WTC11 (cell line): ENCODE data around the gene CANX. TPM values are rescaled to one million over a fixed set of nuclear protein-coding genes. Genes with fewer than 3 reads are reported as not detected.

Experiments used
- CBFB ChIP-seq: sonication (generic); formaldehyde crosslinking; IDR thresholded peaks from 2 replicates; pipeline ENCODE4 v1.8.1; 2022; ENCODE audit warnings: mild to moderate bottlenecking, low read depth, missing genetic modification reagents
- CREB1 ChIP-seq: sonication (generic); formaldehyde crosslinking; IDR thresholded peaks from 2 replicates; pipeline ENCODE4 v1.8.0; 2023; ENCODE audit warnings: mild to moderate bottlenecking, missing genetic modification reagents
- CREM ChIP-seq: sonication (generic); formaldehyde crosslinking; IDR thresholded peaks from 2 replicates; pipeline ENCODE4 v1.8.1; 2022; ENCODE audit warnings: mild to moderate bottlenecking, missing genetic modification reagents, moderate library complexity
- ELF4 ChIP-seq: sonication (generic); formaldehyde crosslinking; IDR thresholded peaks from 2 replicates; pipeline ENCODE4 v1.8.1; 2022; ENCODE audit warnings: low read depth, mild to moderate bottlenecking, moderate library complexity, missing genetic modification reagents
- EMX1 ChIP-seq: fragments of 250-450 bp; sonication (Bioruptor Pico); IDR thresholded peaks from 2 replicates; pipeline ENCODE4 v1.8.0; 2021; ENCODE audit warnings: mild to moderate bottlenecking
- ETV6 ChIP-seq: sonication (generic); formaldehyde crosslinking; IDR thresholded peaks from 2 replicates; pipeline ENCODE4 v1.8.1; 2022; ENCODE audit warnings: mild to moderate bottlenecking, missing genetic modification reagents
- FOXJ3 ChIP-seq: sonication (generic); formaldehyde crosslinking; IDR thresholded peaks from 2 replicates; pipeline ENCODE4 v1.9.0; 2021; ENCODE audit warnings: missing genetic modification reagents, mild to moderate bottlenecking, borderline replicate concordance
- FOXK1 ChIP-seq: sonication (generic); formaldehyde crosslinking; IDR thresholded peaks from 2 replicates; pipeline ENCODE4 v1.8.0; 2022; ENCODE audit warnings: mild to moderate bottlenecking, moderate library complexity, missing genetic modification reagents
- GABPB1 ChIP-seq: sonication (generic); formaldehyde crosslinking; IDR thresholded peaks from 2 replicates; pipeline ENCODE4 v1.8.1; 2023; ENCODE audit warnings: mild to moderate bottlenecking, missing genetic modification reagents
- IRF2 ChIP-seq: sonication (generic); formaldehyde crosslinking; IDR thresholded peaks from 2 replicates; pipeline ENCODE4 v1.8.0; 2022; ENCODE audit warnings: low read depth, missing genetic modification reagents, borderline replicate concordance
- JAZF1 ChIP-seq: fragments of 250-450 bp; sonication (Bioruptor Pico); IDR thresholded peaks from 2 replicates; pipeline ENCODE4 v1.9.0; 2021; ENCODE audit warnings: moderate library complexity, mild to moderate bottlenecking, inconsistent platforms
- MXD4 ChIP-seq: fragments of 250-450 bp; sonication (Bioruptor Pico); IDR thresholded peaks from 2 replicates; pipeline ENCODE4 v1.8.0; 2021; ENCODE audit warnings: mild to moderate bottlenecking, moderate library complexity, borderline replicate concordance
- MYBL2 ChIP-seq: sonication (generic); formaldehyde crosslinking; IDR thresholded peaks from 2 replicates; pipeline ENCODE4 v1.8.1; 2023; ENCODE audit warnings: mild to moderate bottlenecking, moderate library complexity, missing genetic modification reagents
- NFE2L1 ChIP-seq: sonication (generic); formaldehyde crosslinking; IDR thresholded peaks from 2 replicates; pipeline ENCODE4 v1.8.1; 2023; ENCODE audit warnings: missing genetic modification reagents
- NFYB ChIP-seq: sonication (generic); formaldehyde crosslinking; conservative IDR thresholded peaks from 2 replicates; pipeline ENCODE4 v1.8.0; 2022; ENCODE audit warnings: low read depth, missing genetic modification reagents
- NR2C2 ChIP-seq: sonication (generic); formaldehyde crosslinking; IDR thresholded peaks from 2 replicates; pipeline ENCODE4 v1.8.0; 2022; ENCODE audit warnings: mild to moderate bottlenecking, missing genetic modification reagents
- NR3C1 ChIP-seq: sonication (generic); formaldehyde crosslinking; conservative IDR thresholded peaks from 2 replicates; pipeline ENCODE4 v1.8.1; 2023; ENCODE audit warnings: low read depth, mild to moderate bottlenecking, missing genetic modification reagents
- OVOL2 ChIP-seq: fragments of 250-450 bp; sonication (Bioruptor Pico); IDR thresholded peaks from 2 replicates; pipeline ENCODE4 v1.9.0; 2021; ENCODE audit warnings: mild to moderate bottlenecking, borderline replicate concordance
- SP1 ChIP-seq: sonication (generic); formaldehyde crosslinking; conservative IDR thresholded peaks from 2 replicates; pipeline ENCODE4 v1.8.1; 2022; ENCODE audit warnings: missing genetic modification reagents
- TEAD4 ChIP-seq: sonication (generic); formaldehyde crosslinking; IDR thresholded peaks from 2 replicates; pipeline ENCODE4 v1.8.0; 2022; ENCODE audit warnings: mild to moderate bottlenecking, missing genetic modification reagents
- TP53 ChIP-seq: sonication (generic); formaldehyde crosslinking; IDR thresholded peaks from 2 replicates; pipeline ENCODE4 v1.8.1; 2023; ENCODE audit warnings: mild to moderate bottlenecking, missing genetic modification reagents
- ZNF121 ChIP-seq: sonication (generic); formaldehyde crosslinking; IDR thresholded peaks from 2 replicates; pipeline ENCODE4 v1.8.0; 2023; ENCODE audit warnings: missing genetic modification reagents
- ZNF219 ChIP-seq: sonication (generic); formaldehyde crosslinking; IDR thresholded peaks from 2 replicates; pipeline ENCODE4 v1.8.0; 2023; ENCODE audit warnings: missing genetic modification reagents, mild to moderate bottlenecking, borderline replicate concordance
- ZNF232 ChIP-seq: sonication (generic); formaldehyde crosslinking; IDR thresholded peaks from 2 replicates; pipeline ENCODE4 v1.8.0; 2022; ENCODE audit warnings: mild to moderate bottlenecking, missing genetic modification reagents
- ZNF423 ChIP-seq: fragments of 250-450 bp; sonication (Bioruptor Pico); IDR thresholded peaks from 2 replicates; pipeline ENCODE4 v2.1.2; 2022; ENCODE audit warnings: mild to moderate bottlenecking, moderate library complexity
- total RNA-seq: library from RNA; stranded (reverse); gene quantifications from 3 replicates; pipeline ENCODE4 v1.2.3, GENCODE V29; 2021
- TF ChIP-seq, protein P1 (sequence below): sonication (generic); formaldehyde crosslinking; IDR thresholded peaks from 2 replicates; pipeline ENCODE4 v1.8.1; 2022; ENCODE audit warnings: missing genetic modification reagents, borderline replicate concordance
- TF ChIP-seq, protein P2 (sequence below): fragments of 250-450 bp; sonication (Bioruptor Pico); IDR thresholded peaks from 2 replicates; pipeline ENCODE4 v2.1.2; 2022; ENCODE audit warnings: mild to moderate bottlenecking, moderate library complexity
- TF ChIP-seq, protein P3 (sequence below): fragments of 250-450 bp; sonication (Bioruptor Pico); conservative IDR thresholded peaks from 2 replicates; pipeline ENCODE4 v1.9.0; 2021; ENCODE audit warnings: mild to moderate bottlenecking
- TF ChIP-seq, protein P4 (sequence below): sonication (generic); formaldehyde crosslinking; IDR thresholded peaks from 2 replicates; pipeline ENCODE4 v1.8.1; 2022; ENCODE audit warnings: mild to moderate bottlenecking, moderate library complexity, missing genetic modification reagents
- TF ChIP-seq, protein P5 (sequence below): sonication (generic); formaldehyde crosslinking; IDR thresholded peaks from 2 replicates; pipeline ENCODE4 v1.8.0; 2022; ENCODE audit warnings: mild to moderate bottlenecking, missing genetic modification reagents
- TF ChIP-seq, protein P6 (sequence below): sonication (generic); formaldehyde crosslinking; conservative IDR thresholded peaks from 2 replicates; pipeline ENCODE4 v1.8.1; 2022; ENCODE audit warnings: mild to moderate bottlenecking, missing genetic modification reagents
- TF ChIP-seq, protein P7 (sequence below): sonication (generic); formaldehyde crosslinking; IDR thresholded peaks from 2 replicates; pipeline ENCODE4 v1.8.1; 2023; ENCODE audit warnings: mild to moderate bottlenecking, missing genetic modification reagents

The CANX gene
- total RNA-seq, 1 experiment from 2014 or later: 611 TPM

DNA sequence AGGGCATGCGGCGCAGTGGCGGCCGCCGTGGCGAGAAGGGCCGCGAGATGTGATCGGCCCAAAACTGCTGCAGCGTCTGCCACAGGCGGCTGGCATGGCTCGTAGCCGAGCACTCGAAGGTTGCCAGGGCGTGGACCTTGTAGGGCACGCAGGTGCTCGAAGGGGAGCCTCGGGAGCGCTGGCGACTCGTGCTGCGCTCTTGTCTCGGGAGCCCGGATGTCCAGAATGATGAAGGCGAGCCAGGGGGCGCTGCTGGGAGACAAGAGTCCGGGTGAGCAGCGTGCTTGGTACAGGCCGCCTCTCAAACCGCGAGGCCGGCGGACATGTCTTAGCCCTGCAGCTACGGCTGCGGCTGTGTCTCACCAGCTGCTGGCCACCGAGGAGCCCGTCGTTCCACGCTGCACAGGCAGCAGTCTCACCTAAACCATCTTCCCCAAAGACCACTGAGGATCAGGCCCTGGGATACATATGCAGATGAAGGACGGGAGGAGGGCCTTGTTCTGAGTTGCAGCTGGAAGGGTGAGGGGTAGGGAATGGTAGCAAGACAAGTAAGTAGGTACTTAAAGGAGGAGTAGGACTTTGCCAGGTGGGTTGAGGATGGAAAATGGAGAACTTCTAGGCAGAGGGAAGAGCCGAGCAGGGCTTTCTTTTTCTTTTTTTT, 19.6 kb upstream of the CANX start (continued):
- TF ChIP-seq, protein P1, sequence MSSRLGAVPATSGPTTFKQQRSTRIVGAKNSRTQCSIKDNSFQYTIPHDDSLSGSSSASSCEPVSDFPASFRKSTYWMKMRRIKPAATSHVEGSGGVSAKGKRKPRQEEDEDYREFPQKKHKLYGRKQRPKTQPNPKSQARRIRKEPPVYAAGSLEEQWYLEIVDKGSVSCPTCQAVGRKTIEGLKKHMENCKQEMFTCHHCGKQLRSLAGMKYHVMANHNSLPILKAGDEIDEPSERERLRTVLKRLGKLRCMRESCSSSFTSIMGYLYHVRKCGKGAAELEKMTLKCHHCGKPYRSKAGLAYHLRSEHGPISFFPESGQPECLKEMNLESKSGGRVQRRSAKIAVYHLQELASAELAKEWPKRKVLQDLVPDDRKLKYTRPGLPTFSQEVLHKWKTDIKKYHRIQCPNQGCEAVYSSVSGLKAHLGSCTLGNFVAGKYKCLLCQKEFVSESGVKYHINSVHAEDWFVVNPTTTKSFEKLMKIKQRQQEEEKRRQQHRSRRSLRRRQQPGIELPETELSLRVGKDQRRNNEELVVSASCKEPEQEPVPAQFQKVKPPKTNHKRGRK (CRISPR knock-in tag): peak; percentile 95; the same call in 1 of the 2 replicates
- TF ChIP-seq CBFB (CRISPR knock-in tag) (no peak), GABPB1 (CRISPR knock-in tag) (no peak), TEAD4 (CRISPR knock-in tag) (peak; percentile 54; the same call in 1 of the 2 replicates), NFYB (CRISPR knock-in tag) (no peak), MYBL2 (CRISPR knock-in tag) (no peak; the same call in 1 of the 2 replicates), ZNF219 (CRISPR knock-in tag) (peak; percentile 3; the same call in 1 of the 2 replicates), SP1 (CRISPR knock-in tag) (peak; percentile 58), IRF2 (CRISPR knock-in tag) (no peak; the same call in 1 of the 2 replicates), NFE2L1 (CRISPR knock-in tag) (peak; percentile 85), ZNF423 (CRISPR knock-in tag) (no peak), ETV6 (CRISPR knock-in tag) (peak; percentile 18), ZNF232 (no peak), EMX1 (no peak), MXD4 (CRISPR knock-in tag) (no peak), ZNF121 (CRISPR knock-in tag) (no peak), CREM (CRISPR knock-in tag) (no peak), ELF4 (CRISPR knock-in tag) (0 out of 2 replicates have a peak, but pooled peaks have one; percentile 58), CREB1 (CRISPR knock-in tag) (no peak), NR3C1 (CRISPR knock-in tag) (no peak), JAZF1 (no peak), TP53 (CRISPR knock-in tag) (peak; percentile 77; the same call in 1 of the 2 replicates), FOXJ3 (CRISPR knock-in tag) (peak; percentile 19; the same call in 1 of the 2 replicates), FOXK1 (peak; percentile 63; the same call in 1 of the 2 replicates), NR2C2 (CRISPR knock-in tag) (no peak), OVOL2 (CRISPR knock-in tag) (no peak)
- TF ChIP-seq, protein P2, sequence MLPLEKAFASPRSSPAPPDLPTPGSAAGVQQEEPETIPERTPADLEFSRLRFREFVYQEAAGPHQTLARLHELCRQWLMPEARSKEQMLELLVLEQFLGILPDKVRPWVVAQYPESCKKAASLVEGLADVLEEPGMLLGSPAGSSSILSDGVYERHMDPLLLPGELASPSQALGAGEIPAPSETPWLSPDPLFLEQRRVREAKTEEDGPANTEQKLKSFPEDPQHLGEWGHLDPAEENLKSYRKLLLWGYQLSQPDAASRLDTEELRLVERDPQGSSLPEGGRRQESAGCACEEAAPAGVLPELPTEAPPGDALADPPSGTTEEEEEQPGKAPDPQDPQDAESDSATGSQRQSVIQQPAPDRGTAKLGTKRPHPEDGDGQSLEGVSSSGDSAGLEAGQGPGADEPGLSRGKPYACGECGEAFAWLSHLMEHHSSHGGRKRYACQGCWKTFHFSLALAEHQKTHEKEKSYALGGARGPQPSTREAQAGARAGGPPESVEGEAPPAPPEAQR (CRISPR knock-in tag): no peak
- TF ChIP-seq, protein P3, sequence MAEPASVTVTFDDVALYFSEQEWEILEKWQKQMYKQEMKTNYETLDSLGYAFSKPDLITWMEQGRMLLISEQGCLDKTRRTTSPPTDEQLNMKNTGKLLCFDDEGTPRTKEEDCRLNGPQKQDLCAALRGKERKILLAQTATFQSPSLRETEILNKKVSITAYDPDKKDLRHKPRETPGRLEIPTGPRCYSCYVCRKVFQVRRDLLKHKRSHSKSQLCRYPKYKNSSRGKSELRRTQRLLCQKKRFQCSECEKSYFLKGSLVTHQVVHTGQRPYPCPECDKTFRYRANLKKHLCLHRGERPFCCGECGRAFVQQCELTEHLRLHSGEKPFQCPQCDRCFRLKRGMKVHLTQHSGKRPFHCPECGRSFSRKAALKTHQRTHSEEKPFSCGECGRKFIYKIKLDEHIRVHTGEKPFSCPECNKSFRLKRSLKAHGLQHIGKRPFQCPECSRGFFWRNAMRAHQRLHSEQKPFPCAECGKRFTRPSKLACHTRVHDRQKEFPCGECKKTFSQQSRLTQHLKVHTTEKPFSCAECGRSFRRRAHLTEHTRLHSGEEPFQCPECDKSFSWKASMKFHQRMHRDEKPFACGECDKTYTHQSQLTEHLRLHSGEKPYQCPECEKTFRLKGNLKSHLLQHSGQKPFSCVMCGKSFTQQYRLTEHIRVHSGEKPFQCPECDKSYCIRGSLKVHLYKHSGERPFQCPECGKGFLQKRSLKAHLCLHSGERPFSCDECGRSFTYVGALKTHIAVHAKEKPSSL (CRISPR knock-in tag): no peak
- TF ChIP-seq, protein P4, sequence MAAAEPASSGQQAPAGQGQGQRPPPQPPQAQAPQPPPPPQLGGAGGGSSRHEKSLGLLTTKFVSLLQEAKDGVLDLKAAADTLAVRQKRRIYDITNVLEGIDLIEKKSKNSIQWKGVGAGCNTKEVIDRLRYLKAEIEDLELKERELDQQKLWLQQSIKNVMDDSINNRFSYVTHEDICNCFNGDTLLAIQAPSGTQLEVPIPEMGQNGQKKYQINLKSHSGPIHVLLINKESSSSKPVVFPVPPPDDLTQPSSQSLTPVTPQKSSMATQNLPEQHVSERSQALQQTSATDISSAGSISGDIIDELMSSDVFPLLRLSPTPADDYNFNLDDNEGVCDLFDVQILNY: peak; percentile 79
- TF ChIP-seq, protein P5, sequence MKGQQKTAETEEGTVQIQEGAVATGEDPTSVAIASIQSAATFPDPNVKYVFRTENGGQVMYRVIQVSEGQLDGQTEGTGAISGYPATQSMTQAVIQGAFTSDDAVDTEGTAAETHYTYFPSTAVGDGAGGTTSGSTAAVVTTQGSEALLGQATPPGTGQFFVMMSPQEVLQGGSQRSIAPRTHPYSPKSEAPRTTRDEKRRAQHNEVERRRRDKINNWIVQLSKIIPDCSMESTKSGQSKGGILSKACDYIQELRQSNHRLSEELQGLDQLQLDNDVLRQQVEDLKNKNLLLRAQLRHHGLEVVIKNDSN (CRISPR knock-in tag): peak; percentile 36; the same call in 1 of the 2 replicates
- TF ChIP-seq, protein P6, sequence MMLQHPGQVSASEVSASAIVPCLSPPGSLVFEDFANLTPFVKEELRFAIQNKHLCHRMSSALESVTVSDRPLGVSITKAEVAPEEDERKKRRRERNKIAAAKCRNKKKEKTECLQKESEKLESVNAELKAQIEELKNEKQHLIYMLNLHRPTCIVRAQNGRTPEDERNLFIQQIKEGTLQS (CRISPR knock-in tag): no peak
- TF ChIP-seq, protein P7, sequence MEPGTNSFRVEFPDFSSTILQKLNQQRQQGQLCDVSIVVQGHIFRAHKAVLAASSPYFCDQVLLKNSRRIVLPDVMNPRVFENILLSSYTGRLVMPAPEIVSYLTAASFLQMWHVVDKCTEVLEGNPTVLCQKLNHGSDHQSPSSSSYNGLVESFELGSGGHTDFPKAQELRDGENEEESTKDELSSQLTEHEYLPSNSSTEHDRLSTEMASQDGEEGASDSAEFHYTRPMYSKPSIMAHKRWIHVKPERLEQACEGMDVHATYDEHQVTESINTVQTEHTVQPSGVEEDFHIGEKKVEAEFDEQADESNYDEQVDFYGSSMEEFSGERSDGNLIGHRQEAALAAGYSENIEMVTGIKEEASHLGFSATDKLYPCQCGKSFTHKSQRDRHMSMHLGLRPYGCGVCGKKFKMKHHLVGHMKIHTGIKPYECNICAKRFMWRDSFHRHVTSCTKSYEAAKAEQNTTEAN (CRISPR knock-in tag): peak; percentile 93
